K562 (cell line): ENCODE results near the gene CLIC3. TPM values are rescaled to one million over a fixed set of nuclear protein-coding genes. Genes with fewer than 3 reads are reported as not detected.
A peak's percentile ranks its signal among the peaks of the same experiment; 100 is the strongest.

Experiments
- ATAC-seq: fragments of 200-7000 bp; cut with Tn5 transposase; 3 replicates; pipeline ENCODE4 v1.9.1; 2020; ENCODE audit warnings: moderate library complexity
- BruUV-seq: library from RNA; stranded (reverse); fragments of 400-500 nt; replicated peaks from 2 replicates; lab custom pipeline; 2021; lab: Mats Ljungman, UMichigan
- CTCF ChIA-PET: fragments of 300-600 bp; formaldehyde crosslinking; extraction: SDS; loops from one replicate; lab custom pipeline; 2021; ENCODE audit warnings: low intra/inter-chr PET ratio; lab: Yijun Ruan, JAX
- POLR2A ChIA-PET: fragments of 300-600, 350-650 bp; sonication (Branson Sonifier 250); formaldehyde crosslinking; extraction: SDS; loops from one replicate; lab custom pipeline; 2021; ENCODE audit warnings: antibody characterized with exemption, inconsistent platforms; lab: Yijun Ruan, JAX
- DNase-seq, 4 experiments: peaks; one replicate each; pipeline versions ENCODE4 v3.0.0 to v3.0.0-alpha.2; 2011 to 2018; ENCODE audit warnings: low spot score in 3 of 4, mixed read lengths in 3 of 4; ENCODE audit errors: extremely low read depth in 1 of 4
- FAIRE-seq: peaks from 2 replicates; lab custom pipeline; 2011; peaks lifted over from hg19 to GRCh38; lab: Jason Lieb, UNC
- H2AFZ ChIP-seq: 2 replicates; pipeline ENCODE4 v1.6.0; 2011; ENCODE audit warnings: low read depth, low read length, control low read depth, inconsistent platforms
- H3K27ac ChIP-seq: fragments of 200-600 bp; 3 replicates; pipeline ENCODE4 v1.8.0; 2011; ENCODE audit warnings: low read depth, mild to moderate bottlenecking, control low read depth, inconsistent platforms, low read length, moderate library complexity, mixed read lengths; ENCODE audit errors: extremely low read depth
- H3K27me3 ChIP-seq, 2 experiments: fragments of 300-600 bp in 1 of 2; 2 replicates in 1 of 2; 3 replicates in 1 of 2; pipeline versions ENCODE4 v1.6.0 to v1.8.0; 2011; ENCODE audit warnings: inconsistent platforms in 2 of 2, low read length in 2 of 2, mild to moderate bottlenecking in 1 of 2, mixed read lengths in 1 of 2, moderate library complexity in 1 of 2; ENCODE audit not compliant: control insufficient read depth in 2 of 2, insufficient read depth in 2 of 2
- H3K36me3 ChIP-seq: fragments of 300-600 bp; 3 replicates; pipeline ENCODE4 v1.8.0; 2011; ENCODE audit warnings: mild to moderate bottlenecking, low read length, inconsistent platforms; ENCODE audit not compliant: control insufficient read depth, insufficient read depth
- H3K4me1 ChIP-seq, 2 experiments: fragments of 200-600 bp in 1 of 2; replicated peaks in 1 of 2; 2 replicates in 1 of 2; 3 replicates in 1 of 2; pipeline versions ENCODE4 v1.5.1 to v1.8.0; 2011; ENCODE audit warnings: inconsistent platforms in 2 of 2, low read length in 2 of 2, mild to moderate bottlenecking in 1 of 2, mixed read lengths in 1 of 2, moderate library complexity in 1 of 2; ENCODE audit not compliant: control insufficient read depth in 2 of 2, insufficient read depth in 2 of 2
- H3K4me2 ChIP-seq: 2 replicates; pipeline ENCODE4 v1.6.1; 2011; ENCODE audit warnings: low read length, control low read depth, inconsistent platforms, mixed read lengths; ENCODE audit not compliant: insufficient read depth
- H3K4me3 ChIP-seq: fragments of 200-600 bp; sonication (generic), shearing (Covaris generic); 2 replicates; pipeline ENCODE4 v1.5.1; 2016; ENCODE audit warnings: control low read depth, inconsistent platforms
- H3K79me2 ChIP-seq: fragments of 200-600 bp; 3 replicates; pipeline ENCODE4 v1.8.0; 2011; ENCODE audit warnings: low read length, inconsistent platforms; ENCODE audit not compliant: control insufficient read depth, insufficient read depth
- H3K9ac ChIP-seq, 2 experiments: 2 replicates each; pipeline versions ENCODE4 v1.6.0 to v1.6.1; 2011; ENCODE audit warnings: low read depth in 2 of 2, low read length in 2 of 2, control low read depth in 1 of 2, inconsistent platforms in 1 of 2, mild to moderate bottlenecking in 1 of 2, mixed read lengths in 1 of 2; ENCODE audit not compliant: insufficient read depth in 1 of 2
- H3K9me1 ChIP-seq: one replicate; pipeline ENCODE4 v1.6.0; 2011; ENCODE audit warnings: inconsistent platforms, mild to moderate bottlenecking, low read length, moderate library complexity; ENCODE audit not compliant: control insufficient read depth, insufficient read depth
- H3K9me3 ChIP-seq: replicated peaks from 2 replicates; pipeline ENCODE4 v1.5.1; 2011; ENCODE audit warnings: low read depth, low read length, inconsistent platforms; ENCODE audit not compliant: control insufficient read depth, insufficient read depth
- H4K20me1 ChIP-seq: replicated peaks from 2 replicates; pipeline ENCODE4 v1.6.1; 2011; ENCODE audit warnings: low read length, inconsistent platforms, mixed read lengths; ENCODE audit not compliant: control insufficient read depth, insufficient read depth
- SMARCA5 ChIP-seq: fragments of 450-650 bp; IDR thresholded peaks from 2 replicates; pipeline ENCODE4 v1.6.1; 2016
- SOX6 ChIP-seq: fragments of 450-650 bp; IDR thresholded peaks from 2 replicates; pipeline ENCODE4 v1.6.1; 2014; ENCODE audit warnings: mild to moderate bottlenecking
- WHSC1 ChIP-seq: IDR thresholded peaks from one replicate; pipeline ENCODE4 v1.6.1; 2012; ENCODE audit warnings: low read length, control low read depth, inconsistent platforms
- ZBTB7A ChIP-seq: IDR thresholded peaks from 2 replicates; pipeline ENCODE4 v1.6.1; 2011; ENCODE audit warnings: low read depth, mild to moderate bottlenecking, low read length, moderate library complexity, borderline replicate concordance; ENCODE audit not compliant: control insufficient read depth
- ZNF197 ChIP-seq: fragments of 200-800 bp; sonication (Bioruptor generic); IDR thresholded peaks from 2 replicates; pipeline ENCODE4 v1.6.1; 2016; ENCODE audit warnings: low read depth, missing genetic modification characterization, missing compliant biosample characterization
- WGBS: fragments of 100-300 bp; shearing (Covaris generic); methylation state at CpG from one replicate; pipeline ENCODE4 v1.1.6; 2016; ENCODE audit warnings: low coverage, mixed read lengths; ENCODE audit not compliant: insufficient coverage; ENCODE audit errors: missing lambda C conversion rate; 5-methylcytosine and 5-hydroxymethylcytosine counted together
- in situ Hi-C: fragments of 300-500 bp; cut with MboI; formaldehyde crosslinking; loops from 4 replicates; pipeline ENCODE4 v1.15.0; 2018; ENCODE audit warnings: inconsistent platforms, mixed read lengths
- intact Hi-C: fragments of 100-400 bp; cut with micrococcal nuclease; formaldehyde crosslinking; loops from 2 replicates; pipeline ENCODE4 v1.14.2; 2022
- polyA plus RNA-seq, 8 experiments: library from polyadenylated mRNA; depleted of rRNA in 4 of 8; stranded (reverse) in 5 of 8; unstranded in 3 of 8; fragments of >200 nt; fragmentation: Nextera tagmentation in 2 of 8; fragmentation: Illumina TruSeq in 1 of 8; extraction: Ambion mirVana in 2 of 8; extraction: Trizol in 1 of 8; gene quantifications; 2 replicates each; pipeline versions ENCODE4 v1.2.1 to v1.2.3, GENCODE V29; 2011 to 2014; ENCODE audit warnings: inconsistent platforms in 1 of 8, missing spikeins in 1 of 8
- total RNA-seq, 7 experiments: library from RNA; depleted of rRNA in 6 of 7; stranded (reverse); fragments of >200 nt in 6 of 7; fragmentation: Illumina TruSeq in 2 of 7; extraction: Trizol in 2 of 7; gene quantifications; 2 replicates each; pipeline versions ENCODE4 v1.2.1 to v1.2.3, GENCODE V29; 2011 to 2021; ENCODE audit warnings: low replicate concordance in 1 of 7

Gene CLIC3
- total and polyA plus RNA-seq, 9 of the 15 experiments (the other 6 are each of a cell fraction or from before 2014, with no cell fraction given): 0.27 to 0.29 TPM; not detected in 7

- no TSS peak for BruUV-seq
- no peaks in the 10 kb centered on the region for H4K20me1 ChIP-seq
- H3K27ac ChIP-seq: no peak overlapping the region
- peak overlapping the region in 1 of 2 experiments; percentile 35; a peak in 1 of 4 replicates for H3K9ac ChIP-seq
- H3K4me1 ChIP-seq: peaks cover 10 to 76% of the 10 kb centered on the region in 2 experiments; a peak in 4 of 5 replicates
- ChIA-PET CTCF (no interaction called here), POLR2A (interaction anchor here (0.7 to 0.9 kb wide), 2 partner anchors 9 to 646 kb away, joined by 3 to 4 read pairs; no protein-coding TSS in a partner anchor)
- no peaks in the 10 kb centered on the region for H3K79me2 ChIP-seq
- H3K36me3 ChIP-seq: no peaks in the 10 kb centered on the region
- WGBS: no CpG with 5 or more reads among the region's 5 CpGs
- H3K9me3 ChIP-seq: no peaks in the 10 kb centered on the region
- H3K9me1 ChIP-seq: no peaks in the 10 kb centered on the region
- no peak overlapping the region for H3K4me3 ChIP-seq
- in situ Hi-C loops: no loop called here
- intact Hi-C loops: no loop called here
- H2AFZ ChIP-seq: no peak overlapping the region
- TF ChIP-seq WHSC1 (no peak), ZBTB7A (peak; percentile 19; the same call in 1 of the 2 replicates)
- no peaks in the 10 kb centered on the region for H3K27me3 ChIP-seq
- DNase-seq: no peak
- ATAC-seq: no peak
- H3K4me2 ChIP-seq: no peak overlapping the region
- FAIRE-seq: no peak
These were observed 26.6 kb downstream of the CLIC3 start for GRCh38 chr9:136969774-136970173.

- no peak for ATAC-seq
- Histone ChIP-seq H3K4me3 (no peak overlapping the region), H3K9me1 (no peaks in the 10 kb centered on the region), H3K9ac (peak overlapping the region in 1 of 2 experiments; percentile 58; a peak in 2 of 4 replicates), H3K27me3 (no peaks in the 10 kb centered on the region), H3K4me2 (no peak overlapping the region), H3K27ac (no peak overlapping the region), H4K20me1 (no peaks in the 10 kb centered on the region), H3K9me3 (no peaks in the 10 kb centered on the region), H2AFZ (no peak overlapping the region), H3K4me1 (peaks cover 16 to 76% of the 10 kb centered on the region in 2 experiments; a peak in 4 of 5 replicates), H3K36me3 (no peaks in the 10 kb centered on the region), H3K79me2 (no peaks in the 10 kb centered on the region)
- no TSS peak for BruUV-seq
- intact Hi-C loops: no loop called here
- ChIA-PET POLR2A (interaction anchor here (0.7 kb wide), 1 partner anchor 30 kb away, joined by 3 read pairs; no protein-coding TSS in a partner anchor), CTCF (no interaction called here)
- WGBS: 76% methylated on average over 17 of the region's 17 CpGs
- no peak for TF ChIP-seq SMARCA5
- no peak for TF ChIP-seq SOX6
- TF ChIP-seq ZNF197 (CRISPR knock-in tag): no peak
- in situ Hi-C loops: no loop called here
- no peak for FAIRE-seq
- DNase-seq: no peak
These were observed 27.2 kb downstream of the CLIC3 start for GRCh38 chr9:136969150-136969549.
